Psoas muscle (tissue), 8 donors: Measurements from ENCODE around the gene CPED1. TPM values are rescaled to one million over a fixed set of nuclear protein-coding genes. Genes with fewer than 3 reads are reported as not detected.

Source experiments
- ATAC-seq, 4 donors: fragments of 200-7000 bp; cut with Tn5 transposase; one replicate each; pipeline ENCODE4 v1.9.1; 2020; ENCODE audit warnings: moderate library complexity in 3 of 4, mild to moderate bottlenecking in 2 of 4
- DNase-seq, 2 donors: peaks; one replicate each; pipeline ENCODE4 v3.0.0-alpha.2; 2020
- H3K27ac ChIP-seq: fragments of 200-600 bp; one replicate; pipeline ENCODE4 v1.8.0; 2022
- H3K27me3 ChIP-seq, 3 donors: fragments of 200-600 bp in 1 of 3; one replicate each; pipeline versions ENCODE4 v1.6.1 to v1.8.0; 2013 to 2022; ENCODE audit warnings: low read length in 2 of 3, mild to moderate bottlenecking in 2 of 3, moderate library complexity in 1 of 3; ENCODE audit not compliant: insufficient read depth in 3 of 3
- H3K36me3 ChIP-seq, 2 donors: fragments of 200-600 bp in 1 of 2; one replicate each; pipeline versions ENCODE4 v1.6.1 to v1.8.0; 2013 to 2022; ENCODE audit warnings: low read depth in 1 of 2, mild to moderate bottlenecking in 1 of 2, moderate library complexity in 1 of 2; ENCODE audit not compliant: insufficient read depth in 1 of 2
- H3K4me1 ChIP-seq: fragments of 200-600 bp; one replicate; pipeline ENCODE4 v1.8.0; 2022
- H3K4me3 ChIP-seq: fragments of 200-600 bp; one replicate; pipeline ENCODE4 v1.8.0; 2022; ENCODE audit warnings: mild to moderate bottlenecking
- H3K9me3 ChIP-seq: fragments of 200-600 bp; one replicate; pipeline ENCODE4 v1.8.0; 2022
- CTCF ChIP-seq: fragments of 200-600 bp; IDR thresholded peaks from one replicate; pipeline ENCODE4 v1.8.0; 2022; ENCODE audit warnings: antibody characterized with exemption
- WGBS, 3 donors: extraction: QIAGEN DNeasy Blood & Tissue Kit; methylation state at CpG; one replicate each; pipeline versions ENCODE4 v1.1.6 to v1.1.7; 2013; 5-methylcytosine and 5-hydroxymethylcytosine counted together
- intact Hi-C, 2 donors: fragments of 100-400 bp; cut with DNase I; formaldehyde crosslinking; loops; one replicate each; pipeline versions ENCODE4 v1.11.0 to v1.14.2; 2022
- polyA plus RNA-seq, 3 donors: library from polyadenylated mRNA; stranded (reverse); fragments of 200-250 nt; gene quantifications; one replicate each; pipeline ENCODE4 v1.2.3, GENCODE V29; 2013
- total RNA-seq, 4 donors: library from RNA; stranded (reverse); fragmentation: NEBNext Ultra II Directional in 2 of 4; extraction: Animal tissue kit (Norgen Biotek cat#: 25700) in 2 of 4; gene quantifications; one replicate each; pipeline versions ENCODE4 v1.2.1 to v1.2.4, GENCODE V29; 2021 to 2023
- donor health status: healthy with polysubstance abuse.
- donor health status: DM: no; HTN: no; CAD: no; lungs with moderate emphysema.
- donor health status: Bipolar disorder and iron deficiency.
- donor health status: healthy.
- donor health status: DM: yes; HTN: yes; CAD: no.
- donor health status: DM: no; HTN: no; CAD: no.
- donor health status: DM: no; HTN: no; CAD: no.
- donor health status: DM: yes; HTN: yes; CAD: no.

The CPED1 gene
- total and polyA plus RNA-seq, 7 donors = 0.90 to 39.2 (median 12.0) TPM

GRCh38 chr7:121300685-121301420 lies 312.3 kb downstream of the CPED1 start:
- ATAC-seq = no peak
- 66 to 69% (median 67%) methylated on average over 2 of the region's 2 CpGs for WGBS, 3 donors
- Histone ChIP-seq H3K9me3 (no peaks in the 10 kb centered on the region), H3K36me3 (peaks cover 0 to 7% of the 10 kb centered on the region in 2 donors), H3K27ac (no peak overlapping the region), H3K4me1 (no peaks in the 10 kb centered on the region), H3K4me3 (no peak overlapping the region), H3K27me3 (no peaks in the 10 kb centered on the region)
- intact Hi-C loops = no loop called here
- DNase-seq = no peak
- no peak for TF ChIP-seq CTCF

- no peak overlapping the region for H3K4me3 ChIP-seq
- WGBS, 3 donors = 76 to 81% (median 80%) methylated on average over 9 of the region's 9 CpGs
- no peaks in the 10 kb centered on the region for H3K27me3 ChIP-seq
- no peak for TF ChIP-seq CTCF
- ATAC-seq (no peak), DNase-seq (no peak)
- intact Hi-C loops = no loop called here
- no peaks in the 10 kb centered on the region for H3K9me3 ChIP-seq
- H3K36me3 ChIP-seq = no peaks in the 10 kb centered on the region
- H3K4me1 ChIP-seq = no peaks in the 10 kb centered on the region
- H3K27ac ChIP-seq = no peak overlapping the region
Observed at GRCh38 chr7:121301446-121302213, 313.1 kb downstream of the CPED1 start.

GRCh38 chr7:121302214-121302745 lies 313.8 kb downstream of the CPED1 start:
- Histone ChIP-seq H3K36me3 (no peaks in the 10 kb centered on the region), H3K4me1 (no peaks in the 10 kb centered on the region), H3K9me3 (no peaks in the 10 kb centered on the region), H3K27me3 (no peaks in the 10 kb centered on the region), H3K4me3 (no peak overlapping the region), H3K27ac (no peak overlapping the region)
- TF ChIP-seq CTCF = no peak
- DNase-seq = no peak
- intact Hi-C loops = no loop called here
- no peak for ATAC-seq
- 91 to 94% (median 93%) methylated on average over 8 of the region's 8 CpGs for WGBS, 3 donors

- H3K27ac ChIP-seq = no peak overlapping the region
- ATAC-seq (peak in 1 of 4 donors; percentile 37), DNase-seq (no peak)
- no peaks in the 10 kb centered on the region for H3K27me3 ChIP-seq
- no peak for TF ChIP-seq CTCF
- no peaks in the 10 kb centered on the region for H3K36me3 ChIP-seq
- H3K4me1 ChIP-seq = no peaks in the 10 kb centered on the region
- no peaks in the 10 kb centered on the region for H3K9me3 ChIP-seq
- intact Hi-C loops = no loop called here
- WGBS, 3 donors = 79 to 85% (median 84%) methylated on average over 6 of the region's 6 CpGs
- H3K4me3 ChIP-seq = no peak overlapping the region
Observed at GRCh38 chr7:121303422-121304101, 315.1 kb downstream of the CPED1 start.
